ENCODE results near the gene NIFK. TPM values are rescaled to one million over a fixed set of nuclear protein-coding genes. Genes with fewer than 3 reads are reported as not detected.
"Not testable (repeated sequence)": the region's sequence is repeated elsewhere in the genome, so short reads cannot be mapped to it uniquely, and the experiment has no call there.

NIFK gene
- total RNA-seq, 1 donor from 2014 or later = 22.8 TPM

DNA sequence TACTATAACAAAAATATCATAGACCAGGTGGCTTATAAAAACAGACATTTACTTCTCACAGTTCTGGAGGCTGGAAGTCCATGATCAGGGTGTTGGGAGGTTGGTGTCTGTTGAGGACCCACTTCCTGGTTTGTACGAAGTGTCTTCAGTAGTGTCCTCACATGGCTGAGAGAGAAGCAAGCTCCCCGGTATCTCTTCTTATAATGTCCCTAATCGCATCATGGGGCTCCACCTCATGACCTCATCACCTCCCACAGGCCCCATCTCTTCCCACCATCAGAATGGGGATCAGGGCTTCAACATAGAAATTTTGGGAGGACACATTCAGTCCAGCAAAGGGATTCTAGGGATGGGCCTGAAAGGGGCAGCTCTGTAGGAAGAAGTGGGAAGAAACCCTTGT, 4.8 kb upstream of the NIFK start:
- Histone ChIP-seq H3K9me3 (replicated peaks) (no peaks in the 10 kb centered on the region), H3K27ac (replicated peaks) (no peak overlapping the region), H3K4me1 (peaks cover 8% of the 10 kb centered on the region), H3K27me3 (ENCODE audit: low read depth) (no peaks in the 10 kb centered on the region), H3K36me3 (no peaks in the 10 kb centered on the region), H3K4me3 (no peak overlapping the region)
- intact Hi-C loops (cut with micrococcal nuclease) = no loop called here
- DNase-seq = no peak
- TF ChIP-seq, protein P1, sequence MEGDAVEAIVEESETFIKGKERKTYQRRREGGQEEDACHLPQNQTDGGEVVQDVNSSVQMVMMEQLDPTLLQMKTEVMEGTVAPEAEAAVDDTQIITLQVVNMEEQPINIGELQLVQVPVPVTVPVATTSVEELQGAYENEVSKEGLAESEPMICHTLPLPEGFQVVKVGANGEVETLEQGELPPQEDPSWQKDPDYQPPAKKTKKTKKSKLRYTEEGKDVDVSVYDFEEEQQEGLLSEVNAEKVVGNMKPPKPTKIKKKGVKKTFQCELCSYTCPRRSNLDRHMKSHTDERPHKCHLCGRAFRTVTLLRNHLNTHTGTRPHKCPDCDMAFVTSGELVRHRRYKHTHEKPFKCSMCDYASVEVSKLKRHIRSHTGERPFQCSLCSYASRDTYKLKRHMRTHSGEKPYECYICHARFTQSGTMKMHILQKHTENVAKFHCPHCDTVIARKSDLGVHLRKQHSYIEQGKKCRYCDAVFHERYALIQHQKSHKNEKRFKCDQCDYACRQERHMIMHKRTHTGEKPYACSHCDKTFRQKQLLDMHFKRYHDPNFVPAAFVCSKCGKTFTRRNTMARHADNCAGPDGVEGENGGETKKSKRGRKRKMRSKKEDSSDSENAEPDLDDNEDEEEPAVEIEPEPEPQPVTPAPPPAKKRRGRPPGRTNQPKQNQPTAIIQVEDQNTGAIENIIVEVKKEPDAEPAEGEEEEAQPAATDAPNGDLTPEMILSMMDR (IDR thresholded peaks at IDR 0.05; ENCODE audit: borderline replicate concordance) = no peak

DNA sequence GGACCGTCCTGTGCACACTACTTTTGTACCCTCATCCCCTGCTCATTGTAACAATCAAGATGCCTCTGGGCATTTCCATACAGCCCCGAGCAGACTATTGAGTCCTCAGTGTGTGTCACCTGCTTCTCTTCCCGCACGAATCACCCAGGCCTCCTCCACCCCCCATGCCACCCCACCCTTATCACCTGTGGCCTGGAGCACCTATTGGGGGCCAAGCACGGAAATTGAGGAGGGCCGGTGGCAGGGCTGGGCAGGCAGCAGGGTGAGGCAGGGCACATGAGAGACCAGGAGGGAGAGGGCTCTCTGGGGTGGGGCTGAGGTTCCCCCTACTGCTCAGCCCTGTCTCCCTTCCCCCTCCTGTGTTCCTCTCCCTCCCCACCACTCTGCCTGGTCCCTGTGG, 4.3 kb upstream of the NIFK start:
- Histone ChIP-seq H3K4me3 (no peak overlapping the region), H3K27me3 (ENCODE audit: low read depth) (no peaks in the 10 kb centered on the region), H3K9me3 (replicated peaks) (no peaks in the 10 kb centered on the region), H3K4me1 (peaks cover 13% of the 10 kb centered on the region), H3K36me3 (no peaks in the 10 kb centered on the region), H3K27ac (replicated peaks) (no peak overlapping the region)
- intact Hi-C loops (cut with micrococcal nuclease) = no loop called here
- TF ChIP-seq, protein P1 (IDR thresholded peaks at IDR 0.05; ENCODE audit: borderline replicate concordance) = no peak
- no peak for DNase-seq

DNA sequence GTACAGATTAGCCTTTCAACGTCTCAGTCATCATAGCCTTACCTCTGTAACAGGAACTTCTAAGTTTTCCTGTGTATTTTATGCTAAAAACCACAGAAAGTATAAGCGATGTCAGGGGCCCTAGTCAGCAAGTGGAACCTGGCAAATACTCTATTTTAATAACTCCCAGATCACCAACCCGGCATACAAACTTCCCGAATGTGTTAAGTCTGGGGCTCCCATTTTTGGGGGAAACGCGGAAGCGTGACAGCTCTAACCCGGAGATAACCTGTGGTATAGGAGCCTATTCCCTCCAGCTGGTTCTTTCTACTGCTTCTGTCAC, 574 bp downstream of the NIFK start:
- Histone ChIP-seq H3K4me1 (peaks cover 28% of the 10 kb centered on the region), H3K27me3 (ENCODE audit: low read depth) (no peaks in the 10 kb centered on the region), H3K4me3 (peak overlapping the region; percentile 93), H3K27ac (replicated peaks) (peak overlapping the region; percentile 88), H3K9me3 (replicated peaks) (no peaks in the 10 kb centered on the region), H3K36me3 (peaks cover 40% of the 10 kb centered on the region)
- TF ChIP-seq, protein P1 (IDR thresholded peaks at IDR 0.05; ENCODE audit: borderline replicate concordance) = no peak
- intact Hi-C loops (cut with micrococcal nuclease) = no loop called here
- DNase-seq = no peak

DNA sequence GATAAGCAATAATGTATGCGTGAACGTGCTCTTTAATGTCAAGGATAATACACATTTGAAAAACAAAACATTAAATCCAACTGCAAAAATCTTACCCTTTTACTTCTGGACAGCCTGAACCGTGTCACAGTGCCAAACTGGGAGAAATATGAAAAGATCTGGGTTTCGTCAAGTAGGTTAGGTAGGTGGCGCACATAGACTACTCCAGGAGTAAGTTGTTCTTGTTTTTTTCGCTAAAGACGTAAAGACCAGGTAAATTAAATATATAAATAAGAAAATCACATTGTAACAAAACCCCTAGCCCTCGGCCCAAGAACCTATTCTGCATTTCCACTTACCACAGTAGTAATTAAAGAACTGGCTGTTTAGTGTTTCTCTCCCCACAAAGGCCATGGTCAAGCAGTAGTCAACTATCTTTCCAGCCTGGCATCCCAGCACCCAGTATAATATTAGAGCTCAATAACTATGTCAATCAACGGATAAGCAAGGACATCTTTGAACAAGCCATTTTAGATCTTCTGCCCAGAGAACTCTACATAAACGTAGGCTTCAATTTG, 1.1 kb downstream of the NIFK start:
- Histone ChIP-seq H3K4me3 (peak overlapping the region; percentile 93), H3K27ac (replicated peaks) (peak overlapping the region; percentile 88), H3K27me3 (ENCODE audit: low read depth) (no peaks in the 10 kb centered on the region), H3K4me1 (peaks cover 28% of the 10 kb centered on the region), H3K36me3 (peaks cover 45% of the 10 kb centered on the region), H3K9me3 (replicated peaks) (no peaks in the 10 kb centered on the region)
- TF ChIP-seq, protein P1 (IDR thresholded peaks at IDR 0.05; ENCODE audit: borderline replicate concordance) = no peak
- no peak for DNase-seq
- intact Hi-C loops (cut with micrococcal nuclease) = no loop called here

DNA sequence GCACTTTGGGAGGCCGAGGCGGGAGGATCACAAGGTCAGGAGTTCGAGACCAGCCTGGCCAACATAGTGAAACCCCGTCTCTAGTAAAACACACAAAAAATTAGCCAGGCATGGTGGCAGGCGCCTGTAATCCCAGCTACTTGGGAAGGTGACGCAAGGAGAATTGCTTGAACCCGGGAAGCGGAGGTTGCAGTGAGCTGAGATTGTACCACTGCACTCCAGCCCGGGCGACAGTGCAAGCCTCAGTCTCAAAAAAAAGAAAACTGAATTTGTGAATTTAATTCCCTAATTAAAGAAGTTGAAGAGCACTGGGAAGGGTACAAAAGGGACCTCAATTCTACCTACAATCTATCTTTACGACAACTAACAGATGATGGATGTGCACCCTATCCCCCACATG, 2.1 kb downstream of the NIFK start:
- Histone ChIP-seq H3K36me3 (peaks cover 55% of the 10 kb centered on the region), H3K4me1 (peaks cover 28% of the 10 kb centered on the region)
- not testable (repeated sequence) for H3K4me3 ChIP-seq

DNA sequence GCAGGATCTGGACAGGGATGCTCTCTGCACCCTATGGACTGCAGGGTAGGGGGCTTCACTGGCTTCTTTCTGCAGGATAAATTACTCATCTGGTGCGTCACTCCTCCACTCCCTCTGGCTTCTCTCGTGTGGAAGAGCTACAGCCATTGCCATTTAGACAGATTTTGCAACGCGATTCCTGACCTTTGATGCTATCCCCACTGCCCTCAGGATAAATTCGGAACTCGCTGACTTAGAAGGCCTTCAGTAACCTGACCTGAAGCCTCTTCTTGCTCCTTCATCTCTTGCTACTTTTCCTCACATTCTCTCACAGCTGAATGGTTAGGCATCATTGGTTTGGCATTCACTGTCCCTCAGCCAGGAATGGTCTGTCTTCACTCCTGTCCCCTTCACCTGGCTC, 5.3 kb downstream of the NIFK start:
- DNase-seq = no peak
- peaks cover 85% of the 10 kb centered on the region for H3K36me3 ChIP-seq
- H3K27me3 ChIP-seq (ENCODE audit: low read depth) = no peaks in the 10 kb centered on the region
- H3K4me3 ChIP-seq = no peak overlapping the region
- TF ChIP-seq, protein P1 (IDR thresholded peaks at IDR 0.05; ENCODE audit: borderline replicate concordance) = no peak
- H3K4me1 ChIP-seq = peaks cover 22% of the 10 kb centered on the region
- no peak overlapping the region for H3K27ac ChIP-seq (replicated peaks)
- H3K9me3 ChIP-seq (replicated peaks) = no peaks in the 10 kb centered on the region
- intact Hi-C loops (cut with micrococcal nuclease) = no loop called here

More for the DNA sequence above, 2.1 kb downstream of the NIFK start:
- DNase-seq; intact Hi-C loops (cut with micrococcal nuclease); H3K27ac ChIP-seq (replicated peaks); H3K9me3 ChIP-seq (replicated peaks); H3K27me3 ChIP-seq (ENCODE audit: low read depth): not testable (repeated sequence)
